Measurements from ENCODE around the gene CPNE6. TPM values are rescaled to one million over a fixed set of nuclear protein-coding genes. Genes with fewer than 3 reads are reported as not detected.
A peak's percentile ranks its signal among the peaks of the same experiment; 100 is the strongest.

The CPNE6 gene
- total and polyA plus RNA-seq, 4 donors: 0.05 to 0.17 TPM; not detected in 2

DNA sequence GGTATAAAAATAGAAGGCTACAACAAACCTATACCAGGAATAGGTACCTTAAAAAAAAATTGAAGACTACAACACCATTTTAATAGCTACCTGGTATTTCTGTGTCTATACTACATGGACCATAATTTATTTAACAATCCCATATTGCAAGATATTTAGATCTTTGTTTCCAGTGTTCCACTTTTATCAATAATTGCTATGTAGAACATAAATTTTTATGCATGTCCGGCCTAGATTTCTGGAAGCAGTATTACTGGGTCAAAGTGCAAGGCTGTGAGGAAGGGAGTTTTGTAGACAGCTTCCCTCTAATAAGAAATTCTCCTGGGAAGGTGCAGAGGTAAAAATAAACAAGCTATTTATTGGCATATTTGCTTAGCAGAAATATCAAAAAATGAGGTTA is 39.2 kb downstream of the CPNE6 start:
- DNase-seq (ENCODE audit: low spot score): no peak
- H3K9ac ChIP-seq (ENCODE audit: low read depth in 1 of 2, low read length in 2 of 2): no peak overlapping the region
- no peak overlapping the region for H3K4me3 ChIP-seq (ENCODE audit: low read depth in 1 of 3, low read length in 3 of 3)
- TF ChIP-seq RAD21 (IDR thresholded peaks at IDR 0.05) (no peak), EGR1 (IDR thresholded peaks at IDR 0.05; ENCODE audit: low read depth in 2 of 2) (no peak), HNF4G (IDR thresholded peaks at IDR 0.05) (no peak), YY1 (IDR thresholded peaks at IDR 0.05) (no peak), GABPA (IDR thresholded peaks at IDR 0.05 in 1 of 2, conservative IDR thresholded peaks at IDR 0.05 in 1 of 2) (no peak)
- WGBS: 31% methylated on average over 1 of the region's 1 CpG
- no peaks in the 10 kb centered on the region for H3K36me3 ChIP-seq (ENCODE audit: control insufficient read depth in 4 of 4, insufficient read depth in 3 of 4, low read depth in 1 of 4, low read length in 3 of 4)
- H3K27ac ChIP-seq (ENCODE audit: low read depth in 1 of 2, low read length in 2 of 2): peak overlapping the region in 1 of 2 donors; percentile 20
- H3K27me3 ChIP-seq (ENCODE audit: control insufficient read depth in 4 of 4, insufficient read depth in 4 of 4, low read length in 3 of 4): no peaks in the 10 kb centered on the region
- H3K9me3 ChIP-seq (ENCODE audit: control insufficient read depth in 4 of 4, low read length in 3 of 4): no peaks in the 10 kb centered on the region
- H3K4me1 ChIP-seq (ENCODE audit: control insufficient read depth in 4 of 4, insufficient read depth in 4 of 4, low read length in 3 of 4): peaks cover 4 to 50% (median 31%) of the 10 kb centered on the region in 4 donors

DNA sequence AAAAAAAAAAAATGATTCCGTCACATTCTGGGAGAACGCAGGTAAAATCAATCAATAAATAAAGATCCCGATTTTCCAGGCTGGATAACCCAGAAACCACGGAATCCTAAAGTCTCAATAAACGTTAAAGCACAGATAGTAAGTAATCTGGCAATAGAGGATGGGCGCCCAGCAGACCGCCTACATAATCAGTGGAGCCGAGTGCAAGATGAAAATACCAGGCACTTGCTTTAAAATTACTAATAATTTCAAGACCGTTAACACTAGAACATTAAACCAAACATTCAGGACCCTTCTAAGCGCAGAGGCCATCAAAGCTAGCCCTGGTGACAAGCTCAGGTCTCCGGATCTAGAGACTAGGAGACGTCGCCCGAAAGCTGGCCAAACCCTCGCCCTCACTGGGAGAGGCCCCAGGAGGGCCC is 42.0 kb downstream of the CPNE6 start:
- Histone ChIP-seq H3K4me3 (ENCODE audit: low read depth in 1 of 3, low read length in 3 of 3) (peak overlapping the region; percentile 55 to 94 (median 90)), H3K9me3 (ENCODE audit: control insufficient read depth in 4 of 4, low read length in 3 of 4) (no peaks in the 10 kb centered on the region), H3K36me3 (ENCODE audit: control insufficient read depth in 4 of 4, insufficient read depth in 3 of 4, low read depth in 1 of 4, low read length in 3 of 4) (peaks cover 0 to 8% (median 5%) of the 10 kb centered on the region in 4 donors), H3K27ac (ENCODE audit: low read depth in 1 of 2, low read length in 2 of 2) (peak overlapping the region; percentile 99 to 100), H3K27me3 (ENCODE audit: control insufficient read depth in 4 of 4, insufficient read depth in 4 of 4, low read length in 3 of 4) (no peaks in the 10 kb centered on the region), H3K9ac (ENCODE audit: low read depth in 1 of 2, low read length in 2 of 2) (peak overlapping the region; percentile 75 to 97), H3K4me1 (ENCODE audit: control insufficient read depth in 4 of 4, insufficient read depth in 4 of 4, low read length in 3 of 4) (peaks cover 4 to 53% (median 45%) of the 10 kb centered on the region in 4 donors)
- WGBS: 10% methylated on average over 15 of the region's 15 CpGs
- no peak for DNase-seq (ENCODE audit: low spot score)
- TF ChIP-seq RXRA (IDR thresholded peaks at IDR 0.05): no peak
- no peak for TF ChIP-seq YY1 (IDR thresholded peaks at IDR 0.05)
- TF ChIP-seq JUND (IDR thresholded peaks at IDR 0.05): no peak
- no peak for TF ChIP-seq ZBTB33 (IDR thresholded peaks at IDR 0.05)
- no peak for TF ChIP-seq FOXA2 (IDR thresholded peaks at IDR 0.05)
- no peak for TF ChIP-seq HNF4G (IDR thresholded peaks at IDR 0.05)
- no peak for TF ChIP-seq NR2F2 (IDR thresholded peaks at IDR 0.05)
- no peak for TF ChIP-seq GABPA (IDR thresholded peaks at IDR 0.05 in 1 of 2, conservative IDR thresholded peaks at IDR 0.05 in 1 of 2)
- TF ChIP-seq, protein P1, sequence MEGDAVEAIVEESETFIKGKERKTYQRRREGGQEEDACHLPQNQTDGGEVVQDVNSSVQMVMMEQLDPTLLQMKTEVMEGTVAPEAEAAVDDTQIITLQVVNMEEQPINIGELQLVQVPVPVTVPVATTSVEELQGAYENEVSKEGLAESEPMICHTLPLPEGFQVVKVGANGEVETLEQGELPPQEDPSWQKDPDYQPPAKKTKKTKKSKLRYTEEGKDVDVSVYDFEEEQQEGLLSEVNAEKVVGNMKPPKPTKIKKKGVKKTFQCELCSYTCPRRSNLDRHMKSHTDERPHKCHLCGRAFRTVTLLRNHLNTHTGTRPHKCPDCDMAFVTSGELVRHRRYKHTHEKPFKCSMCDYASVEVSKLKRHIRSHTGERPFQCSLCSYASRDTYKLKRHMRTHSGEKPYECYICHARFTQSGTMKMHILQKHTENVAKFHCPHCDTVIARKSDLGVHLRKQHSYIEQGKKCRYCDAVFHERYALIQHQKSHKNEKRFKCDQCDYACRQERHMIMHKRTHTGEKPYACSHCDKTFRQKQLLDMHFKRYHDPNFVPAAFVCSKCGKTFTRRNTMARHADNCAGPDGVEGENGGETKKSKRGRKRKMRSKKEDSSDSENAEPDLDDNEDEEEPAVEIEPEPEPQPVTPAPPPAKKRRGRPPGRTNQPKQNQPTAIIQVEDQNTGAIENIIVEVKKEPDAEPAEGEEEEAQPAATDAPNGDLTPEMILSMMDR (IDR thresholded peaks at IDR 0.05; ENCODE audit: low read depth, low read length, missing input control): no peak
- no peak for TF ChIP-seq TAF1 (conservative IDR thresholded peaks at IDR 0.05)
- TF ChIP-seq RAD21 (IDR thresholded peaks at IDR 0.05): no peak
- TF ChIP-seq EGR1 (IDR thresholded peaks at IDR 0.05; ENCODE audit: low read depth in 2 of 2): no peak
- TF ChIP-seq, protein P2, sequence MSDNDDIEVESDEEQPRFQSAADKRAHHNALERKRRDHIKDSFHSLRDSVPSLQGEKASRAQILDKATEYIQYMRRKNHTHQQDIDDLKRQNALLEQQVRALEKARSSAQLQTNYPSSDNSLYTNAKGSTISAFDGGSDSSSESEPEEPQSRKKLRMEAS (IDR thresholded peaks at IDR 0.05): no peak
- no peak for TF ChIP-seq ATF3 (IDR thresholded peaks at IDR 0.05)
- no peak for TF ChIP-seq FOXA1 (IDR thresholded peaks at IDR 0.05)
- TF ChIP-seq, protein P3, sequence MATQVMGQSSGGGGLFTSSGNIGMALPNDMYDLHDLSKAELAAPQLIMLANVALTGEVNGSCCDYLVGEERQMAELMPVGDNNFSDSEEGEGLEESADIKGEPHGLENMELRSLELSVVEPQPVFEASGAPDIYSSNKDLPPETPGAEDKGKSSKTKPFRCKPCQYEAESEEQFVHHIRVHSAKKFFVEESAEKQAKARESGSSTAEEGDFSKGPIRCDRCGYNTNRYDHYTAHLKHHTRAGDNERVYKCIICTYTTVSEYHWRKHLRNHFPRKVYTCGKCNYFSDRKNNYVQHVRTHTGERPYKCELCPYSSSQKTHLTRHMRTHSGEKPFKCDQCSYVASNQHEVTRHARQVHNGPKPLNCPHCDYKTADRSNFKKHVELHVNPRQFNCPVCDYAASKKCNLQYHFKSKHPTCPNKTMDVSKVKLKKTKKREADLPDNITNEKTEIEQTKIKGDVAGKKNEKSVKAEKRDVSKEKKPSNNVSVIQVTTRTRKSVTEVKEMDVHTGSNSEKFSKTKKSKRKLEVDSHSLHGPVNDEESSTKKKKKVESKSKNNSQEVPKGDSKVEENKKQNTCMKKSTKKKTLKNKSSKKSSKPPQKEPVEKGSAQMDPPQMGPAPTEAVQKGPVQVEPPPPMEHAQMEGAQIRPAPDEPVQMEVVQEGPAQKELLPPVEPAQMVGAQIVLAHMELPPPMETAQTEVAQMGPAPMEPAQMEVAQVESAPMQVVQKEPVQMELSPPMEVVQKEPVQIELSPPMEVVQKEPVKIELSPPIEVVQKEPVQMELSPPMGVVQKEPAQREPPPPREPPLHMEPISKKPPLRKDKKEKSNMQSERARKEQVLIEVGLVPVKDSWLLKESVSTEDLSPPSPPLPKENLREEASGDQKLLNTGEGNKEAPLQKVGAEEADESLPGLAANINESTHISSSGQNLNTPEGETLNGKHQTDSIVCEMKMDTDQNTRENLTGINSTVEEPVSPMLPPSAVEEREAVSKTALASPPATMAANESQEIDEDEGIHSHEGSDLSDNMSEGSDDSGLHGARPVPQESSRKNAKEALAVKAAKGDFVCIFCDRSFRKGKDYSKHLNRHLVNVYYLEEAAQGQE (IDR thresholded peaks at IDR 0.05): no peak
- no peak for TF ChIP-seq HNF4A (conservative IDR thresholded peaks at IDR 0.05)
- TF ChIP-seq SP1 (IDR thresholded peaks at IDR 0.05): no peak
